Activated CD4-positive, alpha-beta T cell treated with anti-CD3 and anti-CD28 coated beads, Interleukin-2, amount 10 ng/mL, durations not matched to agents 24 days and 14 days (primary cell): Measurements from ENCODE around the gene PPP3R1. TPM values are rescaled to one million over a fixed set of nuclear protein-coding genes. Genes with fewer than 3 reads are reported as not detected.
A peak's percentile ranks its signal among the peaks of the same experiment; 100 is the strongest.

ENCODE experiments used
- DNase-seq: peaks from one replicate; pipeline ENCODE4 v3.0.0; 2022
- H3K27ac Mint-ChIP-seq: one replicate; pipeline ENCODE4 v1.8.0; 2022; ENCODE audit warnings: mild to moderate bottlenecking, mixed read lengths
- H3K27me3 Mint-ChIP-seq: one replicate; pipeline ENCODE4 v1.8.0; 2022; ENCODE audit warnings: mixed read lengths
- H3K36me3 Mint-ChIP-seq: one replicate; pipeline ENCODE4 v1.8.0; 2022; ENCODE audit warnings: low read depth, mild to moderate bottlenecking, mixed read lengths
- H3K4me1 Mint-ChIP-seq: one replicate; pipeline ENCODE4 v1.8.0; 2021; ENCODE audit warnings: mixed read lengths
- H3K4me3 Mint-ChIP-seq: one replicate; pipeline ENCODE4 v1.8.0; 2022; ENCODE audit warnings: mild to moderate bottlenecking, moderate library complexity, mixed read lengths
- H3K9me3 Mint-ChIP-seq: one replicate; pipeline ENCODE4 v1.8.0; 2021; ENCODE audit warnings: mixed read lengths
- intact Hi-C: fragments of 100-400 bp; cut with micrococcal nuclease; formaldehyde crosslinking; loops from one replicate; pipeline ENCODE4 v1.15.1; 2023
- total RNA-seq: library from RNA; stranded (reverse); gene quantifications from 2 replicates; pipeline ENCODE4 v1.2.3, GENCODE V29; 2022

The PPP3R1 gene, protein sequence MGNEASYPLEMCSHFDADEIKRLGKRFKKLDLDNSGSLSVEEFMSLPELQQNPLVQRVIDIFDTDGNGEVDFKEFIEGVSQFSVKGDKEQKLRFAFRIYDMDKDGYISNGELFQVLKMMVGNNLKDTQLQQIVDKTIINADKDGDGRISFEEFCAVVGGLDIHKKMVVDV
- 83.5 and 83.8 TPM in 2 replicates for total RNA-seq

- H3K9me3 Mint-ChIP-seq = no peaks in the 10 kb centered on the region
- peaks cover 37% of the 10 kb centered on the region for H3K4me1 Mint-ChIP-seq
- peaks cover 20% of the 10 kb centered on the region for H3K36me3 Mint-ChIP-seq
- H3K27ac Mint-ChIP-seq = peak within 1 kb of the TSS; percentile 99
- peaks cover 6% of the 10 kb centered on the region for H3K27me3 Mint-ChIP-seq
- intact Hi-C loops = loop anchor here (1.0 to 10.0 kb wide), 6 partner anchors 135 to 855 kb away; partner anchors contain the start of genes APLF, ARHGAP25, ETAA1 and FBXO48
- H3K4me3 Mint-ChIP-seq = peak within 1 kb of the TSS; percentile 99
- DNase-seq = peak; percentile 98
These were observed at the start of gene PPP3R1 for GRCh38 chr2:68252400-68253218. TSS of gene PPP3R1 (minus strand) at chr2:68252532. CDS start at chr2:68252127, 405 bp downstream.

- H3K27ac Mint-ChIP-seq = no peak overlapping the region
- no peaks in the 10 kb centered on the region for H3K36me3 Mint-ChIP-seq
- H3K4me3 Mint-ChIP-seq = no peak overlapping the region
- no peak for DNase-seq
- intact Hi-C loops = no loop called here
- H3K4me1 Mint-ChIP-seq = no peaks in the 10 kb centered on the region
- no peaks in the 10 kb centered on the region for H3K9me3 Mint-ChIP-seq
- peaks cover 13% of the 10 kb centered on the region for H3K27me3 Mint-ChIP-seq
These were observed 43.2 kb upstream of the PPP3R1 start for GRCh38 chr2:68295516-68295915.

DNA sequence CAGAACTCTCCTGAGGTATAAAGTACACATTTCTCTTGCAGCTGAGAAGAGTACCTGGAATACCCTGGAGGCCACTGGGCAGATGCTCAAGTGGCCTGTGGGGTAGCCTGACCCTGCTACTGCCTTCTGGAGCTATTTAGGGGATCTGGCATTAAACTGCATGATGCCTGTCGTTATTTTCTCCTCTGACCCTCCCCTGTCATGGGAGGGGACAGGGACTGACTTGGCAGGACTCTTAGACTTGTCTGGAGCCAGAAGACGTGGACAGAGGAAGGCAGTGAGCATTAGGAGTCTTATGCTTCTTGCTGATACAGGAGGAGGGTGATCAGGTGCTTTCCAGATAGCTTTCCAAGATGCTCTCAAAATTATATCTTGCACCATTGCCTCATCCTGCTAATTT is 42.6 kb upstream of the PPP3R1 start:
- Mint-ChIP-seq H3K27ac (no peak overlapping the region), H3K4me3 (no peak overlapping the region), H3K27me3 (peaks cover 16% of the 10 kb centered on the region), H3K4me1 (no peaks in the 10 kb centered on the region), H3K36me3 (no peaks in the 10 kb centered on the region), H3K9me3 (no peaks in the 10 kb centered on the region)
- DNase-seq = no peak
- intact Hi-C loops = loop anchor here (5.0 kb wide), 1 partner anchor 147 kb away; no protein-coding TSS in a partner anchor

DNA sequence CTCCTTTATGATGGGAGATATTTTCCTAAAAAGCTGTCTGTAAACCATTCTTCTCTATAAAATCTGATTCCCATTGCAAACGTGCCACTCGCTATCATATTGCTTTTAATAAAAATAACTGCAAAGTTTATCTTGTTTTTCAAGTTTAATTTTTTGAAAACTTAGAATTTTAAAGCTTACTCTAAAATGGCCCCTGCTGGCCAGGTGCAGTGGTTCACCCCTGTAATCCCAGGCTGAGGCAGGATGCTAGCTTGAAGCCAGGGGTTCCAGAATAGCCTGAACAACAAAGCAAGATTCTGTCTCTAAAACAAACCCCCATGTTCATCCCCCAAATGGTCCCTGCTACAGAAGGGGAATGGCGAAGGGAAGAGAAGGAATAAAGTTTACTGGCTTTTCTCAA is 41.9 kb upstream of the PPP3R1 start:
- intact Hi-C loops = loop anchor here (5.0 kb wide), 1 partner anchor 148 kb away; no protein-coding TSS in a partner anchor
- Mint-ChIP-seq H3K27me3 (peaks cover 12% of the 10 kb centered on the region), H3K4me1 (no peaks in the 10 kb centered on the region), H3K27ac (no peak overlapping the region), H3K9me3 (no peaks in the 10 kb centered on the region), H3K4me3 (no peak overlapping the region), H3K36me3 (no peaks in the 10 kb centered on the region)
- no peak for DNase-seq

DNA sequence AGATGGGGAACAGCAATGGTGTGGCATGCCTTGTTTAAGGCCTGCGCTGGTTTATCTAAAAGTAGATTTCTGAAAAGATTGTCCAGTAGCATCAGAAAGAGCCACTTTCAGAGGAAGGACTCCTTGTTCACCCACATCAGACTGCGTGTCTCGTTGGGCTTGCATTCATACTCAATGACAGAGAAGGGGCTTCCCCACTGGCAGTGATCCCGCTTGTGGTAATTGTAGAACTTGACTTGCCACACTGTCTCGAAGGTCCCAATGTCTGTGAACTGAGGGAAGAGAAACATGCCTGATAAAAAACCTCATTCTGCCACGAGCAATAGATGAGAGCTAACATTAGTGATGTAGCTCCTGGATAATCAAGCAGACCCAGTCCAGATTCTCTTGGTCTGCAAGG is 41.4 kb upstream of the PPP3R1 start:
- no peak overlapping the region for H3K27ac Mint-ChIP-seq
- intact Hi-C loops = loop anchor here (5.0 kb wide), 1 partner anchor 149 kb away; no protein-coding TSS in a partner anchor
- peaks cover 11% of the 10 kb centered on the region for H3K27me3 Mint-ChIP-seq
- no peak overlapping the region for H3K4me3 Mint-ChIP-seq
- no peaks in the 10 kb centered on the region for H3K4me1 Mint-ChIP-seq
- H3K9me3 Mint-ChIP-seq = no peaks in the 10 kb centered on the region
- no peak for DNase-seq
- H3K36me3 Mint-ChIP-seq = no peaks in the 10 kb centered on the region

DNA sequence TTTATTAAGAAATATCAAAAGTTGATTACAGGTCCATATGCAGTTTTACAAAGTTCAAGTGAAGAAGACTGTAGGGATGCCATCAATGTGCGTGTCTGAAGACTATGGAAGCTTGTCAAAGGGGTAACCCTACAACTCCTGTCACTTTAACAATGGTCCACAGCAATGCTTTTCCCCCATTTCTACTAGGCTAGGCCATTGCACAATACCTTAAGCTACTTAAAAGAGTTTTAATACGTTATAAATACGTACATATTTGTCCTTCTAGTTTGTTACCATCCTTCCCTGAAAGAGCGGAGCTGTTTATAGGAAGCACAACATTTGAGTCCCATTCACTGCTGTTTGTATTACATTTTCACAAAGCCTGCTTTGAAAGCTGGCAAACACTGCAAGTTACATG is 40.7 kb upstream of the PPP3R1 start:
- Mint-ChIP-seq H3K4me3 (no peak overlapping the region), H3K9me3 (no peaks in the 10 kb centered on the region), H3K4me1 (no peaks in the 10 kb centered on the region), H3K27me3 (peaks cover 16% of the 10 kb centered on the region), H3K27ac (no peak overlapping the region), H3K36me3 (no peaks in the 10 kb centered on the region)
- DNase-seq = no peak
- intact Hi-C loops = loop anchor here (5.0 kb wide), 1 partner anchor 149 kb away; no protein-coding TSS in a partner anchor

DNA sequence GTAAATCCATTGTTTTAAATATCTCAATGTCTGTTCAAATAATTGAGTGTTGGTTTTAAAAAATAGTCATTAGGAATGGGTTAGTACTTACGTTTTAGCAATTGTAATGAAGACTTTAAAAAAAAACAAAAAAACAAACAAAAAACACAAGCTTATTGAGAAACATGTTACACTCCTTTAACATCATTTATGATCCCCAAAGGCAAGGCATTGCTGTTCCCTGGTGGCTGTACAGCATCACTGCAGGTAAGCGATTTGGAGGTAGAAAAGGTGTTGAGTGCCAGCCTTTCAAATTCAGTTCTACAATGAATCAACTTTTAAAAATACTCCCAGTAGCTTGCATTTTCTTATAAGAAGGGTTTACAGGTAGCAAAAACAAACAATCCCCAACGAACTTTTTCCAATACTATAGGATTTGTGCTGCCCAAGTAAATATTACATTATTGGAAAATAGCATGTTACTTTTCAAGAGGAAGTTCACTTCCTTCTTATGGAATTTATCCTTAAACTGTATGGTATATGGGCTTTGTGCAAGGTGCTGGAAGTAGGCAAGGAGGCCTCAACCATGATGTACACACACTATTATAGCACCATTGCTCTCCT is 39.9 kb upstream of the PPP3R1 start:
- H3K36me3 Mint-ChIP-seq = no peaks in the 10 kb centered on the region
- H3K9me3 Mint-ChIP-seq = no peaks in the 10 kb centered on the region
- DNase-seq = peak; percentile 69
- no peak overlapping the region for H3K27ac Mint-ChIP-seq
- intact Hi-C loops = loop anchor here (5.0 kb wide), 1 partner anchor 150 kb away; no protein-coding TSS in a partner anchor
- no peaks in the 10 kb centered on the region for H3K4me1 Mint-ChIP-seq
- no peak overlapping the region for H3K4me3 Mint-ChIP-seq
- peaks cover 24% of the 10 kb centered on the region for H3K27me3 Mint-ChIP-seq

GRCh38 chr2:68291314-68291713 is 39.0 kb upstream of the PPP3R1 start:
- Mint-ChIP-seq H3K9me3 (no peaks in the 10 kb centered on the region), H3K4me1 (no peaks in the 10 kb centered on the region), H3K36me3 (no peaks in the 10 kb centered on the region), H3K4me3 (no peak overlapping the region), H3K27ac (no peak overlapping the region), H3K27me3 (peaks cover 31% of the 10 kb centered on the region)
- intact Hi-C loops = loop anchor here (5.0 kb wide), 1 partner anchor 151 kb away; no protein-coding TSS in a partner anchor
- no peak for DNase-seq

GRCh38 chr2:68290901-68291300 is 38.6 kb upstream of the PPP3R1 start:
- intact Hi-C loops = loop anchor here (5.0 kb wide), 1 partner anchor 151 kb away; no protein-coding TSS in a partner anchor
- no peak for DNase-seq
- H3K36me3 Mint-ChIP-seq = no peaks in the 10 kb centered on the region
- H3K9me3 Mint-ChIP-seq = no peaks in the 10 kb centered on the region
- no peak overlapping the region for H3K27ac Mint-ChIP-seq
- H3K27me3 Mint-ChIP-seq = peaks cover 35% of the 10 kb centered on the region
- no peak overlapping the region for H3K4me3 Mint-ChIP-seq
- H3K4me1 Mint-ChIP-seq = no peaks in the 10 kb centered on the region

GRCh38 chr2:68287580-68288441 is 35.5 kb upstream of the PPP3R1 start:
- H3K4me1 Mint-ChIP-seq = no peaks in the 10 kb centered on the region
- H3K27ac Mint-ChIP-seq = no peak overlapping the region
- intact Hi-C loops = no loop called here
- DNase-seq = no peak
- H3K36me3 Mint-ChIP-seq = no peaks in the 10 kb centered on the region
- no peaks in the 10 kb centered on the region for H3K9me3 Mint-ChIP-seq
- H3K27me3 Mint-ChIP-seq = peaks cover 43% of the 10 kb centered on the region
- H3K4me3 Mint-ChIP-seq = no peak overlapping the region

- Mint-ChIP-seq H3K4me1 (peaks cover 1% of the 10 kb centered on the region), H3K4me3 (no peak overlapping the region), H3K27ac (no peak overlapping the region), H3K36me3 (no peaks in the 10 kb centered on the region), H3K27me3 (peaks cover 48% of the 10 kb centered on the region), H3K9me3 (no peaks in the 10 kb centered on the region)
- no peak for DNase-seq
- intact Hi-C loops = no loop called here
These were observed 32.6 kb upstream of the PPP3R1 start for GRCh38 chr2:68284896-68285295.

DNA sequence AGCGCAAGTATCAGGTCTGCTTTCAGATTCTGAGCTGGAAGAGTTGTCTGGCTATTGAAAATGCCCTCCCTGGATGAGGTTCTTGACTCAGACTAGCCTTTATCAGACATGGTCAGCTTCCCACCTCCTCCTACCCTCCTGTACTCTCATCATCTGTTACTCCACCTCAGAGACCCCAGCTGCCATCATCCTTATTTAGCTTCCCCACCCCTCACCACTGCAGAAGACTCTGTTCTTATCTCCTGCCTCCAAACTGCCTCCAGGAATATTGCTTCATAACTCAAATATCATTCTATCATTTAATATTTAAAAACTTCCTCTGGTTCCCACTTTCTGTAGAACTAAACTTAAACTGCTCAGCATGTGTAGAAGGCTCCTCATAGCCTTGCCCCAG is 31.1 kb upstream of the PPP3R1 start:
- intact Hi-C loops = loop anchor here (2.0 kb wide), 1 partner anchor 87 kb away; no protein-coding TSS in a partner anchor
- H3K4me3 Mint-ChIP-seq = no peak overlapping the region
- H3K36me3 Mint-ChIP-seq = no peaks in the 10 kb centered on the region
- DNase-seq = no peak
- peaks cover 44% of the 10 kb centered on the region for H3K27me3 Mint-ChIP-seq
- no peak overlapping the region for H3K27ac Mint-ChIP-seq
- peaks cover 1% of the 10 kb centered on the region for H3K4me1 Mint-ChIP-seq
- H3K9me3 Mint-ChIP-seq = no peaks in the 10 kb centered on the region

DNA sequence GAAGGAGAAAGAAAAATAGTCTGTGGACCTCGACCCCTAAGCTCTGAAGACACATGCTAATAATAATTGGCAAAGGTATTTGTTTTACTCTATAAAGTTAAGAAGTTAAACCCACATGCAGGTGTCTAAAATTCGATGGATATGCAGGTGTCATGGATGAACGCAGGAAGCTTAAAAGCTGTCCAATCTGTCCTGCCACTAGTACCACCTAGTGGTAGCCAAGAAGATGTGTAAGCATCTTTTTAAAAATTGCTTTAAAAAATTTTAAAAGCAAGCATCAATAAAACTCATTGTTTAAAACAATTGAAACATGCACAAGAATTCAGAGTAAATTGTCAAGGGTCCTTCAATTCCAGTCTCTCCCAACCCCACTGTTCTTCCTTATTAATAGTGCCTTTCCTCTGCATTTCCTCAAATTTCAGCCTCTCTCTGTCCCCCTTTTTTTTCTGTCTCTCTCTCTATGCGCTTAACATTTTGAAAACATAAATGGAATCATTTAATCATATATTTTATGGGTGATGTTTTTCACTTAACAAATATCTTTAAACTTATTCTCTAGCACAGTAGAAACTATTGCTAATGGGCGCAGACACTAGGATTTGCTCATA is 30.6 kb upstream of the PPP3R1 start:
- no peak overlapping the region for H3K4me3 Mint-ChIP-seq
- DNase-seq = peak; percentile 69
- H3K27me3 Mint-ChIP-seq = peaks cover 41% of the 10 kb centered on the region
- no peaks in the 10 kb centered on the region for H3K9me3 Mint-ChIP-seq
- peaks cover 1% of the 10 kb centered on the region for H3K4me1 Mint-ChIP-seq
- no peak overlapping the region for H3K27ac Mint-ChIP-seq
- intact Hi-C loops = loop anchor here (1.0 to 2.0 kb wide), 2 partner anchors 86 to 161 kb away; no protein-coding TSS in a partner anchor
- no peaks in the 10 kb centered on the region for H3K36me3 Mint-ChIP-seq
